H1 (cell line): Measurements from ENCODE around the gene CACNA1C. TPM values are rescaled to one million over a fixed set of nuclear protein-coding genes. Genes with fewer than 3 reads are reported as not detected.

Source experiments
- CTCF ChIA-PET: fragments of 300-600 bp; sonication (Branson Sonifier 250); formaldehyde crosslinking; loops from one replicate; lab custom pipeline; 2021; ENCODE audit not compliant: partially characterized antibody; lab: Charles Lee
- POLR2A ChIA-PET: fragments of 300-600 bp; sonication (Branson Sonifier 250); formaldehyde crosslinking; loops from one replicate; lab custom pipeline; 2021; ENCODE audit warnings: inconsistent platforms; ENCODE audit not compliant: partially characterized antibody; lab: Charles Lee
- DNase-seq, 2 experiments: peaks; one replicate each; pipeline versions ENCODE4 v3.0.0 to v3.0.0-alpha.2; 2010 to 2022; ENCODE audit warnings: low spot score in 2 of 2, low read depth in 1 of 2, mixed read lengths in 1 of 2
- FAIRE-seq: peaks from 2 replicates; lab custom pipeline; 2011; peaks lifted over from hg19 to GRCh38; lab: Jason Lieb, UNC
- H2AFZ ChIP-seq: 2 replicates; pipeline ENCODE4 v1.8.1; 2012; ENCODE audit warnings: low read length, inconsistent platforms
- H2AK5ac ChIP-seq: 2 replicates; pipeline ENCODE4 v1.6.1; 2013; ENCODE audit warnings: low read depth, low read length
- H2BK120ac ChIP-seq: replicated peaks from 2 replicates; pipeline ENCODE3; 2013; ENCODE audit warnings: low read depth, low read length, inconsistent platforms
- H2BK12ac ChIP-seq: 2 replicates; pipeline ENCODE4 v1.6.1; 2013; ENCODE audit warnings: low read depth, low read length
- H2BK15ac ChIP-seq: 2 replicates; pipeline ENCODE4 v1.6.1; 2013; ENCODE audit warnings: low read length
- H2BK20ac ChIP-seq: 2 replicates; pipeline ENCODE4 v1.6.1; 2013; ENCODE audit warnings: low read length
- H2BK5ac ChIP-seq: 2 replicates; pipeline ENCODE4 v1.6.1; 2013; ENCODE audit warnings: low read depth, low read length
- H3K14ac ChIP-seq: 2 replicates; pipeline ENCODE4 v1.6.1; 2013; ENCODE audit warnings: inconsistent platforms; ENCODE audit not compliant: insufficient read length
- H3K18ac ChIP-seq: 2 replicates; pipeline ENCODE4 v1.6.1; 2013; ENCODE audit warnings: low read length; ENCODE audit errors: extremely low read depth
- H3K23ac ChIP-seq: 2 replicates; pipeline ENCODE4 v1.6.1; 2013; ENCODE audit warnings: inconsistent platforms; ENCODE audit not compliant: insufficient read length
- H3K23me2 ChIP-seq: 2 replicates; pipeline ENCODE4 v1.6.1; 2013; ENCODE audit warnings: low read depth, low read length
- H3K27ac ChIP-seq: 2 replicates; pipeline ENCODE4 v1.6.1; 2011; ENCODE audit warnings: low read depth, low read length, inconsistent platforms
- H3K27me3 ChIP-seq, 4 experiments: replicated peaks in 1 of 4; 1 replicate in 1 of 4; 2 replicates in 3 of 4; pipeline versions ENCODE4 v1.6.1 to v1.8.1; 2011 to 2013; ENCODE audit warnings: low read length in 3 of 4, mild to moderate bottlenecking in 3 of 4, inconsistent platforms in 2 of 4, mixed read lengths in 2 of 4, moderate library complexity in 1 of 4; ENCODE audit not compliant: control insufficient read depth in 3 of 4, insufficient read depth in 3 of 4; ENCODE audit errors: extremely low read depth in 1 of 4
- H3K36me3 ChIP-seq, 4 experiments: 2 replicates each; pipeline versions ENCODE4 v1.6.1 to v1.8.1; 2011 to 2013; ENCODE audit warnings: mild to moderate bottlenecking in 4 of 4, low read length in 3 of 4, moderate library complexity in 2 of 4, control low read depth in 1 of 4, inconsistent platforms in 1 of 4; ENCODE audit not compliant: insufficient read depth in 4 of 4, control insufficient read depth in 2 of 4
- H3K4ac ChIP-seq: replicated peaks from 2 replicates; pipeline ENCODE3; 2013; ENCODE audit warnings: low read length, low read depth, mixed read lengths, inconsistent platforms; ENCODE audit not compliant: insufficient read length
- H3K4me1 ChIP-seq, 4 experiments: replicated peaks in 1 of 4; 1 replicate in 1 of 4; 2 replicates in 3 of 4; pipeline versions ENCODE4 v1.6.1 to v1.8.1; 2011 to 2013; ENCODE audit warnings: low read length in 3 of 4, inconsistent platforms in 2 of 4, mixed read lengths in 1 of 4; ENCODE audit not compliant: insufficient read depth in 4 of 4, control insufficient read depth in 3 of 4
- H3K4me2 ChIP-seq, 2 experiments: 2 replicates each; pipeline versions ENCODE4 v1.6.1 to v1.8.1; 2011 to 2013; ENCODE audit warnings: low read depth in 2 of 2, low read length in 2 of 2, control low read depth in 1 of 2, inconsistent platforms in 1 of 2, mild to moderate bottlenecking in 1 of 2; ENCODE audit not compliant: insufficient read depth in 1 of 2
- H3K4me3 ChIP-seq, 4 experiments: fragments of 200-600, 300-600 bp in 1 of 4; sonication (generic), shearing (Covaris generic), sonication (Bioruptor Twin) in 1 of 4; 2 replicates each; pipeline versions ENCODE4 v1.5.1 to v1.8.1; 2011 to 2016; ENCODE audit warnings: low read length in 4 of 4, low read depth in 3 of 4, control low read depth in 2 of 4, inconsistent platforms in 2 of 4, mild to moderate bottlenecking in 2 of 4, mixed read lengths in 1 of 4, moderate library complexity in 1 of 4; ENCODE audit not compliant: insufficient read depth in 2 of 4; ENCODE audit errors: extremely low read depth in 1 of 4
- H3K56ac ChIP-seq: replicated peaks from 2 replicates; pipeline ENCODE3; 2013; ENCODE audit warnings: low read depth, mild to moderate bottlenecking, mixed read lengths, low read length, inconsistent platforms; ENCODE audit not compliant: insufficient read length
- H3K79me1 ChIP-seq: 2 replicates; pipeline ENCODE4 v1.6.1; 2013; ENCODE audit warnings: low read depth, low read length, control low read depth
- H3K79me2 ChIP-seq, 2 experiments: 2 replicates each; pipeline versions ENCODE4 v1.6.1 to v1.8.1; 2012 to 2013; ENCODE audit warnings: low read length in 2 of 2, mild to moderate bottlenecking in 2 of 2, inconsistent platforms in 1 of 2; ENCODE audit not compliant: insufficient read depth in 2 of 2, control insufficient read depth in 1 of 2
- H3K9ac ChIP-seq, 4 experiments: replicated peaks in 1 of 4; 1 replicate in 1 of 4; 2 replicates in 3 of 4; pipeline versions ENCODE4 v1.6.1 to v1.8.1; 2011 to 2013; ENCODE audit warnings: low read depth in 3 of 4, low read length in 3 of 4, control low read depth in 2 of 4, mild to moderate bottlenecking in 2 of 4, moderate library complexity in 2 of 4, inconsistent platforms in 1 of 4; ENCODE audit errors: extremely low read depth in 1 of 4
- H3K9me3 ChIP-seq, 2 experiments: 2 replicates each; pipeline versions ENCODE4 v1.6.1 to v1.8.1; 2012 to 2013; ENCODE audit warnings: mild to moderate bottlenecking in 2 of 2, moderate library complexity in 2 of 2, control low read depth in 1 of 2, inconsistent platforms in 1 of 2, low read depth in 1 of 2, low read length in 1 of 2, mixed read lengths in 1 of 2; ENCODE audit not compliant: insufficient read depth in 2 of 2
- H4K20me1 ChIP-seq, 2 experiments: replicated peaks in 1 of 2; 2 replicates each; pipeline versions ENCODE3 to v1.8.1; 2011 to 2013; ENCODE audit warnings: inconsistent platforms in 2 of 2, low read length in 2 of 2, mild to moderate bottlenecking in 1 of 2; ENCODE audit not compliant: insufficient read depth in 2 of 2, control insufficient read depth in 1 of 2
- H4K5ac ChIP-seq: 2 replicates; pipeline ENCODE4 v1.6.1; 2013; ENCODE audit warnings: low read length, low read depth, mixed read lengths, inconsistent platforms; ENCODE audit not compliant: insufficient read length
- H4K8ac ChIP-seq: 2 replicates; pipeline ENCODE4 v1.8.0; 2013; ENCODE audit warnings: mild to moderate bottlenecking, moderate library complexity, low read length, inconsistent platforms; ENCODE audit not compliant: insufficient read depth; ENCODE audit errors: extremely low read depth
- H4K91ac ChIP-seq: replicated peaks from 2 replicates; pipeline ENCODE3; 2013; ENCODE audit warnings: low read length, mixed read lengths, inconsistent platforms; ENCODE audit not compliant: insufficient read length
- FOSL1 ChIP-seq: IDR thresholded peaks from 2 replicates; pipeline ENCODE4 v1.6.1; 2011; ENCODE audit warnings: mild to moderate bottlenecking, low read depth, low read length, moderate library complexity; ENCODE audit not compliant: insufficient read depth
- KDM5A ChIP-seq: fragments of 200-600 bp; IDR thresholded peaks from 2 replicates; pipeline ENCODE4 v1.7.1; 2012; ENCODE audit warnings: mild to moderate bottlenecking, low read length, inconsistent platforms, mixed read lengths
- POU5F1 ChIP-seq: IDR thresholded peaks from 2 replicates; pipeline ENCODE4 v1.6.1; 2011; ENCODE audit warnings: low read depth, mild to moderate bottlenecking, low read length, moderate library complexity
- RXRA ChIP-seq: IDR thresholded peaks from 2 replicates; pipeline ENCODE4 v1.6.1; 2011; ENCODE audit warnings: low read depth, mild to moderate bottlenecking, low read length, moderate library complexity; ENCODE audit not compliant: insufficient read depth
- SIRT6 ChIP-seq: IDR thresholded peaks from one replicate; pipeline ENCODE4 v1.7.1; 2012; ENCODE audit warnings: low read length, inconsistent platforms
- TAF7 ChIP-seq: optimal IDR thresholded peaks from 2 replicates; pipeline ENCODE3; 2011; ENCODE audit warnings: low read depth, mild to moderate bottlenecking, inconsistent platforms, low read length, moderate library complexity, borderline replicate concordance
- TBP ChIP-seq: IDR thresholded peaks from 2 replicates; pipeline ENCODE4 v1.6.1; 2011; ENCODE audit warnings: low read depth, low read length, improper control_type of control experiment
- WGBS, 2 experiments: shearing (Covaris generic) in 1 of 2; methylation state at CpG; one replicate each; pipeline versions ENCODE4 v1.1.6 to v1.1.7; 2013 to 2015; ENCODE audit warnings: low lambda C conversion rate in 2 of 2, mixed read lengths in 2 of 2, inconsistent platforms in 1 of 2, low coverage in 1 of 2, missing lambda C conversion rate in 1 of 2; ENCODE audit not compliant: insufficient replicate concordance in 2 of 2, insufficient coverage in 1 of 2, insufficient read length in 1 of 2; ENCODE audit errors: extremely low coverage in 1 of 2, missing lambda C conversion rate in 1 of 2; 5-methylcytosine and 5-hydroxymethylcytosine counted together
- polyA plus RNA-seq, 7 experiments: library from polyadenylated mRNA; depleted of rRNA in 3 of 7; stranded (reverse) in 5 of 7; unstranded in 2 of 7; fragments of >200 nt in 5 of 7; fragments of 200-250 nt in 2 of 7; gene quantifications; 1 replicate in 5 of 7; 2 replicates in 1 of 7; 4 replicates in 1 of 7; pipeline versions ENCODE4 v1.2.1 to v1.2.3, GENCODE V29; 2011 to 2013; ENCODE audit warnings: missing spikeins in 2 of 7, mixed read lengths in 2 of 7
- total RNA-seq: library from RNA; stranded (reverse); fragmentation: NEBNext Ultra II Directional; extraction: Animal tissue kit (Norgen Biotek cat#: 25700); gene quantifications from 2 replicates; pipeline ENCODE4 v1.2.1, GENCODE V29; 2021
- TF ChIP-seq, protein P1 (sequence below): IDR thresholded peaks from 2 replicates; pipeline ENCODE4 v1.6.1; 2012; ENCODE audit warnings: inconsistent platforms

CACNA1C gene
- total and polyA plus RNA-seq, 2 of the 8 experiments (the other 6 are each of a cell fraction or from before 2014, with no cell fraction given), result 1.3 TPM

DNA sequence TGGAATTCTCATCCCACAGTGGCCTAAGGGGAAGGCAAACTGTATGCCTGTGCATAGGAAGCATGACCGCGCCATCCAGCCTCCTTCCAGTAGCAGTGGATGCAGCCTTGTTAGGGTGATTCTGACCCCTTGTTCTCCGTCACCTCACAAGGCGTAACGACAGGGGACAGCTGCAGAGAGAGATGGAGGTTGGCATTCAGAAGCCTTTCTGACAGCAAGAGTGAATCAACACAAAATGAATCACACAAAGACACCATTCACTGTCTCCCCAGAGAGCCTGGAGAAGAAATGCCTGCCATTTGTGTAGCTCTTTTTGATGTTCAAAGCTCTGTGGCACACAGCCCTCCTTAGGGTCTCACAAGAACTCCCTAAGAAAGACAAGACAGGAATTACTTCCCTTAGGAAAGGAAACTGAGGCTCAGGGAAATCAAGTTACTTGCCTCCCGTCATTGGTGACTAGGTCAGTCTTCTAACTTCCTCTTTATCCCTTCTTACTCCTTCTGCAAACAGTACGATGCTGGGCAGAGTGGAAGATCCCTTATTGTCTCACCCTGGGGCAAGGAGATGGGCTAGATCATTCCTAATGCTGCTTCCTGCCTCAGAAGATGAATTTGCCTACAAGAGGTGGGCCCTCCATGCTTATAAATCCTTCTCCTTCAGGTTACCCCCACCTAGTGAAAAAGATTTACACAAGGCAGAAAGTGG is 280.9 kb downstream of the CACNA1C start:
- H3K23ac ChIP-seq, result no peak overlapping the region
- H3K36me3 ChIP-seq, result no peaks in the 10 kb centered on the region
- no peak overlapping the region for H3K4ac ChIP-seq
- no peak overlapping the region for H3K27ac ChIP-seq
- peak; percentile 7 for FAIRE-seq
- H2BK12ac ChIP-seq, result no peak overlapping the region
- H2BK15ac ChIP-seq, result no peak overlapping the region
- H3K4me1 ChIP-seq, result no peaks in the 10 kb centered on the region; a peak in 1 of 7 replicates
- H2AFZ ChIP-seq, result no peak overlapping the region
- H3K18ac ChIP-seq, result no peak overlapping the region
- no peak overlapping the region; the same call in 1 of the 2 replicates for H2BK5ac ChIP-seq
- no peaks in the 10 kb centered on the region for H3K27me3 ChIP-seq
- H3K79me1 ChIP-seq, result no peaks in the 10 kb centered on the region
- H3K23me2 ChIP-seq, result no peaks in the 10 kb centered on the region
- H4K5ac ChIP-seq, result no peak overlapping the region
- H3K9me3 ChIP-seq, result no peaks in the 10 kb centered on the region
- H3K56ac ChIP-seq, result no peak overlapping the region
- H4K20me1 ChIP-seq, result no peaks in the 10 kb centered on the region
- H4K91ac ChIP-seq, result no peak overlapping the region
- no peak overlapping the region for H3K4me2 ChIP-seq
- H4K8ac ChIP-seq, result no peak overlapping the region
- no peaks in the 10 kb centered on the region for H3K79me2 ChIP-seq
- H2BK20ac ChIP-seq, result no peak overlapping the region
- no peak overlapping the region for H3K14ac ChIP-seq
- DNase-seq, result no peak
- no peak overlapping the region for H3K9ac ChIP-seq
- 89% methylated on average over 7 of the region's 7 CpGs; no CpG with 5 or more reads in 1 of the 2 experiments for WGBS, 2 experiments
- no peak overlapping the region for H2AK5ac ChIP-seq
- ChIA-PET CTCF (no interaction called here), POLR2A (no interaction called here)
- no peak overlapping the region for H3K4me3 ChIP-seq
- H2BK120ac ChIP-seq, result no peak overlapping the region
- TF ChIP-seq SIRT6 (no peak), RXRA (no peak), TBP (no peak), POU5F1 (no peak), FOSL1 (no peak), TAF7 (no peak), KDM5A (no peak)
- TF ChIP-seq, protein P1, sequence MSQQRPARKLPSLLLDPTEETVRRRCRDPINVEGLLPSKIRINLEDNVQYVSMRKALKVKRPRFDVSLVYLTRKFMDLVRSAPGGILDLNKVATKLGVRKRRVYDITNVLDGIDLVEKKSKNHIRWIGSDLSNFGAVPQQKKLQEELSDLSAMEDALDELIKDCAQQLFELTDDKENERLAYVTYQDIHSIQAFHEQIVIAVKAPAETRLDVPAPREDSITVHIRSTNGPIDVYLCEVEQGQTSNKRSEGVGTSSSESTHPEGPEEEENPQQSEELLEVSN, result no peak
